Sigmoid colon (tissue), 4 donors: ENCODE data around the gene CRIP2.

Experiments
- CTCF ChIP-seq, 4 experiments: fragments of 450-650 bp in 3 of 4; fragments of 200-600 bp in 1 of 4; IDR thresholded peaks; one replicate each; pipeline ENCODE4 v1.5.1; 2016 to 2019; ENCODE audit warnings: antibody characterized with exemption in 4 of 4, mild to moderate bottlenecking in 3 of 4, moderate library complexity in 2 of 4
- EP300 ChIP-seq, 4 donors: sonication (generic); formaldehyde crosslinking; IDR thresholded peaks; one replicate each; pipeline ENCODE4 v1.6.1; 2017; ENCODE audit warnings: antibody characterized with exemption in 4 of 4
- POLR2A ChIP-seq, 2 donors: fragments of 450-650 bp; IDR thresholded peaks; one replicate each; pipeline ENCODE4 v1.6.1; 2016; ENCODE audit warnings: antibody characterized with exemption in 2 of 2, mild to moderate bottlenecking in 2 of 2, moderate library complexity in 2 of 2
- POLR2AphosphoS5 ChIP-seq, 4 donors: sonication (generic); formaldehyde crosslinking; IDR thresholded peaks; one replicate each; pipeline ENCODE4 v1.6.1; 2017; ENCODE audit warnings: antibody characterized with exemption in 4 of 4

- TF ChIP-seq CTCF (IDR thresholded peaks at IDR 0.05) = no peak
- no peak for TF ChIP-seq EP300 (IDR thresholded peaks at IDR 0.05)
- TF ChIP-seq POLR2AphosphoS5 (IDR thresholded peaks at IDR 0.05) = no peak
- no peak for TF ChIP-seq POLR2A (IDR thresholded peaks at IDR 0.05)
These were observed 28.4 kb upstream of the CRIP2 start for GRCh38 chr14:105445901-105446845.
